H9 (cell line): ENCODE data around the gene CDKN2D. TPM values are rescaled to one million over a fixed set of nuclear protein-coding genes. Genes with fewer than 3 reads are reported as not detected.

Experiments used
- DNase-seq: peaks from one replicate; pipeline ENCODE4 v3.0.0-alpha.2; 2017
- H2AFZ ChIP-seq: one replicate; pipeline ENCODE4 v1.6.1; 2013; ENCODE audit warnings: mild to moderate bottlenecking, low read length, control low read depth, moderate library complexity
- H2AK5ac ChIP-seq: 2 replicates; pipeline ENCODE4 v1.6.1; 2013; ENCODE audit warnings: low read length, control low read depth, mixed read lengths; ENCODE audit not compliant: insufficient read length
- H2BK120ac ChIP-seq: one replicate; pipeline ENCODE4 v1.6.1; 2013; ENCODE audit warnings: low read depth, mild to moderate bottlenecking, low read length, control low read depth, inconsistent platforms; ENCODE audit not compliant: poor library complexity, severe bottlenecking
- H2BK12ac ChIP-seq: 2 replicates; pipeline ENCODE4 v1.6.1; 2013; ENCODE audit warnings: low read length, control low read depth, mixed read lengths, low read depth; ENCODE audit not compliant: insufficient read length
- H2BK15ac ChIP-seq: 2 replicates; pipeline ENCODE4 v1.6.1; 2013; ENCODE audit warnings: low read depth, low read length, control low read depth
- H2BK20ac ChIP-seq: one replicate; pipeline ENCODE4 v1.6.1; 2013; ENCODE audit warnings: low read depth, mild to moderate bottlenecking, low read length, control low read depth, inconsistent platforms; ENCODE audit not compliant: poor library complexity, severe bottlenecking
- H2BK5ac ChIP-seq: 2 replicates; pipeline ENCODE4 v1.6.1; 2013; ENCODE audit warnings: low read length, control low read depth, mixed read lengths; ENCODE audit not compliant: insufficient read length
- H3K14ac ChIP-seq: 2 replicates; pipeline ENCODE4 v1.6.1; 2013; ENCODE audit warnings: low read length, control low read depth; ENCODE audit not compliant: insufficient read depth
- H3K18ac ChIP-seq: 2 replicates; pipeline ENCODE4 v1.6.1; 2013; ENCODE audit warnings: low read depth, mild to moderate bottlenecking, mixed read lengths, low read length, control low read depth; ENCODE audit not compliant: insufficient read length
- H3K23ac ChIP-seq: 2 replicates; pipeline ENCODE4 v1.6.1; 2013; ENCODE audit warnings: low read length, control low read depth, mixed read lengths, low read depth; ENCODE audit not compliant: insufficient read length
- H3K23me2 ChIP-seq: 2 replicates; pipeline ENCODE4 v1.6.1; 2013; ENCODE audit warnings: low read depth, mild to moderate bottlenecking, mixed read lengths, low read length, control low read depth; ENCODE audit not compliant: insufficient read length, poor library complexity, severe bottlenecking
- H3K27ac ChIP-seq: 2 replicates; pipeline ENCODE4 v1.5.1; 2013; ENCODE audit warnings: low read length, control low read depth, mixed read lengths, low read depth; ENCODE audit not compliant: insufficient read length
- H3K27me3 ChIP-seq: 2 replicates; pipeline ENCODE4 v1.6.1; 2013; ENCODE audit warnings: low read length, control low read depth, inconsistent platforms; ENCODE audit not compliant: insufficient read depth
- H3K4ac ChIP-seq: 2 replicates; pipeline ENCODE4 v1.6.1; 2013; ENCODE audit warnings: low read depth, mild to moderate bottlenecking, control low read depth, inconsistent platforms, low read length, moderate library complexity
- H3K4me1 ChIP-seq: 2 replicates; pipeline ENCODE4 v1.6.1; 2013; ENCODE audit warnings: low read length, control low read depth, inconsistent platforms; ENCODE audit not compliant: insufficient read depth
- H3K4me2 ChIP-seq: 2 replicates; pipeline ENCODE4 v1.6.1; 2013; ENCODE audit warnings: low read length, control low read depth, mixed read lengths; ENCODE audit not compliant: insufficient read length, insufficient read depth
- H3K56ac ChIP-seq: 2 replicates; pipeline ENCODE4 v1.6.1; 2013; ENCODE audit warnings: low read depth, mild to moderate bottlenecking, mixed read lengths, low read length, control low read depth; ENCODE audit not compliant: insufficient read length
- H3K79me1 ChIP-seq: 2 replicates; pipeline ENCODE4 v1.6.1; 2013; ENCODE audit warnings: low read depth, mild to moderate bottlenecking, moderate library complexity, low read length, control low read depth, inconsistent platforms; ENCODE audit not compliant: insufficient read depth, poor library complexity, severe bottlenecking
- H3K79me2 ChIP-seq: 2 replicates; pipeline ENCODE4 v1.6.1; 2013; ENCODE audit warnings: low read length, control low read depth, inconsistent platforms; ENCODE audit not compliant: insufficient read depth
- H3K9ac ChIP-seq: 2 replicates; pipeline ENCODE4 v1.6.1; 2013; ENCODE audit warnings: low read length, control low read depth, mixed read lengths; ENCODE audit not compliant: insufficient read length; ENCODE audit errors: extremely low read depth
- H3K9me3 ChIP-seq: one replicate; pipeline ENCODE4 v1.6.1; 2013; ENCODE audit warnings: low read depth, low read length, inconsistent platforms; ENCODE audit not compliant: control insufficient read depth
- H3T11ph ChIP-seq: one replicate; pipeline ENCODE4 v1.6.1; 2013; ENCODE audit warnings: mild to moderate bottlenecking, low read length, control low read depth, inconsistent platforms
- H4K20me1 ChIP-seq: one replicate; pipeline ENCODE4 v1.6.1; 2013; ENCODE audit not compliant: control insufficient read depth, insufficient read length, insufficient read depth
- H4K5ac ChIP-seq: 2 replicates; pipeline ENCODE4 v1.6.1; 2013; ENCODE audit warnings: low read depth, mild to moderate bottlenecking, mixed read lengths, low read length, control low read depth; ENCODE audit not compliant: insufficient read length
- H4K8ac ChIP-seq: replicated peaks from 2 replicates; pipeline ENCODE4 v1.6.1; 2013; ENCODE audit warnings: low read length, control low read depth, mixed read lengths, low read depth; ENCODE audit not compliant: insufficient read length
- H4K91ac ChIP-seq: 2 replicates; pipeline ENCODE4 v1.6.1; 2013; ENCODE audit warnings: low read depth, mild to moderate bottlenecking, moderate library complexity, mixed read lengths, low read length, control low read depth; ENCODE audit not compliant: insufficient read length
- H3K27ac Mint-ChIP-seq, 3 experiments: 2 replicates in 2 of 3; 3 replicates in 1 of 3; pipeline ENCODE4 v1.8.0; 2020 to 2021; ENCODE audit warnings: mixed read lengths in 3 of 3, mild to moderate bottlenecking in 1 of 3, moderate library complexity in 1 of 3
- H3K27me3 Mint-ChIP-seq: 2 replicates; pipeline ENCODE4 v1.8.0; 2021; ENCODE audit warnings: low read depth, mild to moderate bottlenecking, moderate library complexity, mixed read lengths
- H3K36me3 Mint-ChIP-seq, 3 experiments: 2 replicates in 2 of 3; 3 replicates in 1 of 3; pipeline ENCODE4 v1.8.0; 2020 to 2021; ENCODE audit warnings: low read depth in 3 of 3, mixed read lengths in 3 of 3; ENCODE audit not compliant: insufficient read depth in 1 of 3
- H3K4me1 Mint-ChIP-seq, 2 experiments: 2 replicates each; pipeline ENCODE4 v1.8.0; 2020; ENCODE audit warnings: mixed read lengths in 2 of 2
- H3K4me3 Mint-ChIP-seq, 2 experiments: 2 replicates in 1 of 2; 3 replicates in 1 of 2; pipeline ENCODE4 v1.8.0; 2020 to 2021; ENCODE audit warnings: mild to moderate bottlenecking in 2 of 2, mixed read lengths in 2 of 2, moderate library complexity in 1 of 2
- H3K9me3 Mint-ChIP-seq, 2 experiments: 2 replicates in 1 of 2; 3 replicates in 1 of 2; pipeline ENCODE4 v1.8.0; 2020; ENCODE audit warnings: mild to moderate bottlenecking in 2 of 2, mixed read lengths in 2 of 2, moderate library complexity in 1 of 2
- WGBS: extraction: QIAGEN DNeasy Blood & Tissue Kit; methylation state at CpG from one replicate; pipeline ENCODE4 v1.1.7; 2013; ENCODE audit warnings: missing lambda C conversion rate, low lambda C conversion rate, mixed read lengths; ENCODE audit not compliant: insufficient read length; ENCODE audit errors: extremely low coverage; 5-methylcytosine and 5-hydroxymethylcytosine counted together
- total RNA-seq: library from RNA; stranded (reverse); gene quantifications from 2 replicates; pipeline ENCODE4 v1.2.1, GENCODE V29; 2021
- TF ChIP-seq, protein P1 (sequence below): fragments of 200-600 bp; sonication (generic); conservative IDR thresholded peaks from 3 replicates; pipeline ENCODE4 v1.8.0; 2021; ENCODE audit warnings: antibody characterized with exemption, mild to moderate bottlenecking

CDKN2D gene
- total RNA-seq, 1 experiment from 2014 or later: 2.8 TPM

DNA sequence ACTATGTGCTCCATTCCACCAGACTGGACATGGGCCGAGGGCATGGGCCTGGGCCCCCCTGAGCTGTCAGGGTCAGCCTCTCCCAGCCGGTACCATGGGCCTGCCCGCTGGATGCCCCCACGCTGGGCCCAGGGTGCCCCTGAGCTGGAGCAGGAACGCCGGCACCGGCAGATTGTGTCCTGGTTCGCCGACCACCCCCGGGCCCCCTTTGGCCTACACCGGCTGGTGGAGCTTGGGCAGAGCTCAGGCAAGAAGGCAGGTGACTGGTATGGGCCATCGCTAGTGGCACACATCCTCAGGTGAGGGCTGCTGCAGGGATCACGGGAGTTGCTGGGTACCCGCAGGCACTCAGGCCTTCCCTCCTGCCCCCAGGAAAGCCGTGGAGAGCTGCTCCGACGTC is 22.0 kb downstream of the CDKN2D start:
- no peak overlapping the region for H2AK5ac ChIP-seq
- no peaks in the 10 kb centered on the region for H3K9me3 ChIP-seq
- H3K27ac Mint-ChIP-seq: no peak overlapping the region
- no peak overlapping the region for H2BK20ac ChIP-seq
- no peak overlapping the region for H2BK12ac ChIP-seq
- no peaks in the 10 kb centered on the region for H3K9me3 Mint-ChIP-seq
- TF ChIP-seq, protein P1, sequence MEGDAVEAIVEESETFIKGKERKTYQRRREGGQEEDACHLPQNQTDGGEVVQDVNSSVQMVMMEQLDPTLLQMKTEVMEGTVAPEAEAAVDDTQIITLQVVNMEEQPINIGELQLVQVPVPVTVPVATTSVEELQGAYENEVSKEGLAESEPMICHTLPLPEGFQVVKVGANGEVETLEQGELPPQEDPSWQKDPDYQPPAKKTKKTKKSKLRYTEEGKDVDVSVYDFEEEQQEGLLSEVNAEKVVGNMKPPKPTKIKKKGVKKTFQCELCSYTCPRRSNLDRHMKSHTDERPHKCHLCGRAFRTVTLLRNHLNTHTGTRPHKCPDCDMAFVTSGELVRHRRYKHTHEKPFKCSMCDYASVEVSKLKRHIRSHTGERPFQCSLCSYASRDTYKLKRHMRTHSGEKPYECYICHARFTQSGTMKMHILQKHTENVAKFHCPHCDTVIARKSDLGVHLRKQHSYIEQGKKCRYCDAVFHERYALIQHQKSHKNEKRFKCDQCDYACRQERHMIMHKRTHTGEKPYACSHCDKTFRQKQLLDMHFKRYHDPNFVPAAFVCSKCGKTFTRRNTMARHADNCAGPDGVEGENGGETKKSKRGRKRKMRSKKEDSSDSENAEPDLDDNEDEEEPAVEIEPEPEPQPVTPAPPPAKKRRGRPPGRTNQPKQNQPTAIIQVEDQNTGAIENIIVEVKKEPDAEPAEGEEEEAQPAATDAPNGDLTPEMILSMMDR: no peak
- DNase-seq: no peak
- no peak overlapping the region for H2AFZ ChIP-seq
- H2BK120ac ChIP-seq: no peak overlapping the region
- H2BK15ac ChIP-seq: no peak overlapping the region
- H3K4me1 ChIP-seq: no peaks in the 10 kb centered on the region
- no peaks in the 10 kb centered on the region for H4K20me1 ChIP-seq
- H3K18ac ChIP-seq: no peak overlapping the region
- H3T11ph ChIP-seq: no peak overlapping the region
- H3K27ac ChIP-seq: no peak overlapping the region
- no peaks in the 10 kb centered on the region for H3K79me2 ChIP-seq
- no peak overlapping the region for H3K4me2 ChIP-seq
- H3K36me3 Mint-ChIP-seq: peaks cover 23 to 45% (median 40%) of the 10 kb centered on the region in 3 experiments; a peak in 6 of 7 replicates
- no peak overlapping the region for H3K56ac ChIP-seq
- H3K23me2 ChIP-seq: no peaks in the 10 kb centered on the region
- H3K27me3 Mint-ChIP-seq: no peaks in the 10 kb centered on the region
- no CpG with 5 or more reads among the region's 17 CpGs for WGBS
- H3K79me1 ChIP-seq: no peaks in the 10 kb centered on the region
- no peak overlapping the region for H4K5ac ChIP-seq
- no peak overlapping the region for H4K91ac ChIP-seq
- no peaks in the 10 kb centered on the region for H3K27me3 ChIP-seq
- no peak overlapping the region for H2BK5ac ChIP-seq
- H3K23ac ChIP-seq: no peak overlapping the region
- H3K4ac ChIP-seq: no peak overlapping the region
- H3K4me1 Mint-ChIP-seq: peaks cover 4 to 12% of the 10 kb centered on the region in 2 experiments
- H3K14ac ChIP-seq: no peak overlapping the region
- no peak overlapping the region for H3K4me3 Mint-ChIP-seq
- H3K9ac ChIP-seq: no peak overlapping the region
- no peak overlapping the region for H4K8ac ChIP-seq
